Transverse colon (tissue), 4 donors: ENCODE results near the gene NES. TPM values are rescaled to one million over a fixed set of nuclear protein-coding genes. Genes with fewer than 3 reads are reported as not detected.

Source experiments
- DNase-seq: peaks from one replicate; pipeline ENCODE4 v3.0.0-alpha.2; 2019
- H3K27ac ChIP-seq, 4 donors: fragments of 200-600 bp; sonication (generic); 2 replicates each; pipeline ENCODE4 v1.5.1; 2016 to 2018; ENCODE audit warnings: inconsistent platforms in 4 of 4
- H3K27me3 ChIP-seq: fragments of 200-600 bp; sonication (generic); 2 replicates; pipeline ENCODE4 v1.5.1; 2017; ENCODE audit warnings: inconsistent platforms
- H3K36me3 ChIP-seq, 4 donors: fragments of 200-600 bp; sonication (generic); 2 replicates each; pipeline ENCODE4 v1.5.1; 2017 to 2019; ENCODE audit warnings: inconsistent platforms in 4 of 4
- H3K4me1 ChIP-seq, 4 donors: fragments of 200-600 bp; sonication (generic); 2 replicates each; pipeline ENCODE4 v1.5.1; 2017 to 2020; ENCODE audit warnings: inconsistent platforms in 4 of 4
- H3K4me3 ChIP-seq, 4 donors: fragments of 200-600 bp; sonication (generic); 1 replicate in 1 of 4; 2 replicates in 3 of 4; pipeline versions ENCODE4 v1.5.1 to v1.6.1; 2017 to 2019; ENCODE audit warnings: inconsistent platforms in 4 of 4
- H3K9me3 ChIP-seq, 2 donors: fragments of 200-600 bp; sonication (generic); 2 replicates each; pipeline ENCODE4 v1.5.1; 2017 to 2019; ENCODE audit warnings: inconsistent platforms in 2 of 2
- CTCF ChIP-seq, 5 experiments: fragments of 200-600 bp in 3 of 5; fragments of 450-650 bp in 2 of 5; sonication (generic) in 3 of 5; IDR thresholded peaks; 1 replicate in 2 of 5; 2 replicates in 3 of 5; pipeline ENCODE4 v1.5.1; 2016 to 2017; ENCODE audit warnings: antibody characterized with exemption in 5 of 5, inconsistent platforms in 3 of 5, mild to moderate bottlenecking in 2 of 5, moderate library complexity in 1 of 5
- EP300 ChIP-seq: sonication (generic); formaldehyde crosslinking; IDR thresholded peaks from one replicate; pipeline ENCODE4 v1.6.1; 2017; ENCODE audit warnings: antibody characterized with exemption, low read depth
- POLR2A ChIP-seq: fragments of 450-650 bp; IDR thresholded peaks from one replicate; pipeline ENCODE4 v1.6.1; 2016; ENCODE audit warnings: antibody characterized with exemption, mild to moderate bottlenecking, moderate library complexity
- POLR2AphosphoS5 ChIP-seq, 3 donors: sonication (generic); formaldehyde crosslinking; IDR thresholded peaks; one replicate each; pipeline ENCODE4 v1.6.1; 2016; ENCODE audit warnings: antibody characterized with exemption in 3 of 3
- WGBS, 2 donors: methylation state at CpG; one replicate each; pipeline ENCODE4 v1.1.5; 2018; ENCODE audit warnings: low coverage in 1 of 2; 5-methylcytosine and 5-hydroxymethylcytosine counted together
- in situ Hi-C, 4 donors: fragments of 200-750 bp; cut with MboI; loops; one replicate each; pipeline versions ENCODE4 v1.15.0 to v1.15.1; 2017; ENCODE audit warnings: low sequenced_read_pairs in 3 of 4, low pct_ligation_motif_present in 1 of 4, low pct_unique_long_range_greater_than_20kb in 1 of 4
- intact Hi-C: fragments of 100-400 bp; cut with DNase I; formaldehyde crosslinking; loops from one replicate; pipeline ENCODE4 v1.15.1; 2023; ENCODE audit warnings: low total_unique reads
- total RNA-seq, 4 donors: library from RNA; depleted of rRNA; stranded (reverse); fragments of >200 nt; gene quantifications; one replicate each; pipeline ENCODE4 v1.1.0, GENCODE V29; 2016

The NES gene
- total RNA-seq, 4 donors from 2014 or later: 3.3 to 15.5 (median 5.5) TPM

- in situ Hi-C loops: loop anchor here in 2 of 4 donors (25.0 kb wide), 1 partner anchor 187 kb away; the partner anchor contains the start of genes INSRR (in 2 of the 2) and NTRK1 (in 2 of the 2)
- peak overlapping the region in 3 of 4 donors; percentile 19 to 43 (median 36) for H3K4me3 ChIP-seq
- no peak for DNase-seq
- no peaks in the 10 kb centered on the region for H3K36me3 ChIP-seq
- no peaks in the 10 kb centered on the region for H3K9me3 ChIP-seq
- 46 to 55% methylated on average over 5 to 18 of the region's 18 CpGs for WGBS, 2 donors
- peaks cover 66% of the 10 kb centered on the region for H3K27me3 ChIP-seq
- intact Hi-C loops: loop anchor here (2.0 kb wide), 1 partner anchor 15 kb away; no protein-coding TSS in a partner anchor
- no peak for TF ChIP-seq EP300
- TF ChIP-seq POLR2A: no peak
- no peak for TF ChIP-seq POLR2AphosphoS5 (IDR thresholded peaks at IDR 0.05)
- TF ChIP-seq CTCF (IDR thresholded peaks at IDR 0.05): no peak
- peaks cover 8 to 33% (median 26%) of the 10 kb centered on the region in 4 donors for H3K4me1 ChIP-seq
- peak overlapping the region; percentile 56 to 79 (median 69) for H3K27ac ChIP-seq
Observed at GRCh38 chr1:156675210-156676113, 1.7 kb downstream of the NES start.

GRCh38 chr1:156673387-156674121, 3.7 kb downstream of the NES start:
- Histone ChIP-seq H3K36me3 (no peaks in the 10 kb centered on the region), H3K27me3 (peaks cover 47% of the 10 kb centered on the region), H3K4me3 (no peak overlapping the region), H3K9me3 (no peaks in the 10 kb centered on the region), H3K27ac (peak overlapping the region; percentile 17 to 79 (median 50)), H3K4me1 (peaks cover 8 to 40% (median 29%) of the 10 kb centered on the region in 4 donors)
- TF ChIP-seq CTCF (IDR thresholded peaks at IDR 0.05) (no peak), EP300 (no peak), POLR2A (no peak), POLR2AphosphoS5 (IDR thresholded peaks at IDR 0.05) (no peak)
- DNase-seq: no peak
- in situ Hi-C loops (no loop called here), intact Hi-C loops (no loop called here)
- 20 to 62% methylated on average over 1 to 8 of the region's 8 CpGs for WGBS, 2 donors

GRCh38 chr1:156671804-156672203, 5.4 kb downstream of the NES start:
- TF ChIP-seq POLR2A (no peak), CTCF (IDR thresholded peaks at IDR 0.05) (no peak), EP300 (no peak), POLR2AphosphoS5 (IDR thresholded peaks at IDR 0.05) (no peak)

GRCh38 chr1:156670791-156671190, 6.4 kb downstream of the NES start:
- intact Hi-C loops: no loop called here
- Histone ChIP-seq H3K9me3 (no peaks in the 10 kb centered on the region), H3K36me3 (no peaks in the 10 kb centered on the region), H3K4me1 (peaks cover 14 to 46% (median 17%) of the 10 kb centered on the region in 4 donors), H3K4me3 (no peak overlapping the region), H3K27ac (peak overlapping the region in 1 of 4 donors; percentile 12), H3K27me3 (peaks cover 20% of the 10 kb centered on the region)
- no peak for DNase-seq
- WGBS, 2 donors: 64 to 80% methylated on average over 1 to 4 of the region's 4 CpGs
- TF ChIP-seq CTCF (IDR thresholded peaks at IDR 0.05): no peak
- no peak for TF ChIP-seq POLR2A
- TF ChIP-seq EP300: no peak
- TF ChIP-seq POLR2AphosphoS5 (IDR thresholded peaks at IDR 0.05): no peak
- in situ Hi-C loops: no loop called here

More at GRCh38 chr1:156671804-156672203, 5.4 kb downstream of the NES start:
- in situ Hi-C loops (no loop called here), intact Hi-C loops (no loop called here)
- Histone ChIP-seq H3K27me3 (peaks cover 31% of the 10 kb centered on the region), H3K36me3 (no peaks in the 10 kb centered on the region), H3K4me1 (peaks cover 12 to 40% (median 23%) of the 10 kb centered on the region in 4 donors), H3K27ac (no peak overlapping the region), H3K4me3 (no peak overlapping the region), H3K9me3 (no peaks in the 10 kb centered on the region)
- no peak for DNase-seq
- WGBS, 2 donors: 97% methylated on average over 2 of the region's 2 CpGs; no CpG with 5 or more reads in 1 of the 2 donors
